Fibroblast of lung (primary cell): Measurements from ENCODE around the gene TCTA. TPM values are rescaled to one million over a fixed set of nuclear protein-coding genes. Genes with fewer than 3 reads are reported as not detected.

Experiments
- DNase-seq, 2 donors: peaks; one replicate each; pipeline versions ENCODE4 v3.0.0 to v3.0.0-alpha.2; 2010; ENCODE audit warnings: low read depth in 2 of 2
- H2AFZ ChIP-seq: 2 replicates; pipeline ENCODE4 v1.5.1; 2012; ENCODE audit warnings: low read length, control low read depth, inconsistent platforms
- H3K27ac ChIP-seq: 2 replicates; pipeline ENCODE4 v1.5.1; 2011; ENCODE audit warnings: low read length, control low read depth; ENCODE audit not compliant: insufficient read depth
- H3K27me3 ChIP-seq: 2 replicates; pipeline ENCODE4 v1.5.1; 2011; ENCODE audit warnings: mild to moderate bottlenecking, low read length; ENCODE audit not compliant: control insufficient read depth, insufficient read depth
- H3K36me3 ChIP-seq: 2 replicates; pipeline ENCODE4 v1.5.1; 2011; ENCODE audit warnings: low read length; ENCODE audit not compliant: control insufficient read depth, insufficient read depth
- H3K4me1 ChIP-seq: 2 replicates; pipeline ENCODE4 v1.5.1; 2011; ENCODE audit warnings: low read length; ENCODE audit not compliant: control insufficient read depth, insufficient read depth; ENCODE audit errors: extremely low read depth
- H3K4me2 ChIP-seq: 2 replicates; pipeline ENCODE4 v1.5.1; 2011; ENCODE audit warnings: low read length, control low read depth; ENCODE audit not compliant: insufficient read depth; ENCODE audit errors: extremely low read depth
- H3K4me3 ChIP-seq, 4 experiments: fragments of 200-600 bp in 1 of 4; sonication (generic) in 1 of 4; replicated peaks in 1 of 4; 2 replicates each; pipeline ENCODE4 v1.5.1; 2011 to 2016; ENCODE audit warnings: low read length in 4 of 4, low read depth in 3 of 4, mild to moderate bottlenecking in 3 of 4, control low read depth in 2 of 4, inconsistent platforms in 1 of 4, mixed read lengths in 1 of 4; ENCODE audit not compliant: insufficient read depth in 1 of 4; ENCODE audit errors: control extremely low read depth in 1 of 4
- H3K79me2 ChIP-seq: 2 replicates; pipeline ENCODE4 v1.5.1; 2012; ENCODE audit warnings: mild to moderate bottlenecking, low read length, inconsistent platforms; ENCODE audit not compliant: control insufficient read depth, insufficient read depth
- H3K9ac ChIP-seq: 2 replicates; pipeline ENCODE4 v1.5.1; 2011; ENCODE audit warnings: mild to moderate bottlenecking, low read length, control low read depth; ENCODE audit not compliant: insufficient read depth
- H3K9me3 ChIP-seq: 2 replicates; pipeline ENCODE4 v1.5.1; 2012; ENCODE audit warnings: low read depth, low read length; ENCODE audit not compliant: control insufficient read depth, insufficient read depth
- H4K20me1 ChIP-seq: 2 replicates; pipeline ENCODE4 v1.5.1; 2011; ENCODE audit warnings: low read length; ENCODE audit not compliant: control insufficient read depth, insufficient read depth; ENCODE audit errors: extremely low read depth
- CTCF ChIP-seq, 2 donors: IDR thresholded peaks in 1 of 2; conservative IDR thresholded peaks in 1 of 2; 1 replicate in 1 of 2; 2 replicates in 1 of 2; pipeline ENCODE4 v1.5.1; 2011 to 2012; ENCODE audit warnings: low read length in 2 of 2, control low read depth in 1 of 2, inconsistent platforms in 1 of 2, low read depth in 1 of 2, mild to moderate bottlenecking in 1 of 2
- EZH2 ChIP-seq: IDR thresholded peaks from 2 replicates; pipeline ENCODE4 v1.5.1; 2012; ENCODE audit warnings: low read length, control low read depth, mild to moderate bottlenecking; ENCODE audit errors: missing control alignments
- polyA plus RNA-seq, 2 donors: library from polyadenylated mRNA; depleted of rRNA in 1 of 2; stranded (reverse) in 1 of 2; unstranded in 1 of 2; fragments of >200 nt; gene quantifications; 2 replicates each; pipeline ENCODE4 v1.2.1, GENCODE V29; 2011 to 2012; ENCODE audit warnings: missing spikeins in 1 of 2
- total RNA-seq: library from RNA; depleted of rRNA; stranded (reverse); fragments of >200 nt; gene quantifications from 2 replicates; pipeline ENCODE4 v1.2.1, GENCODE V29; 2014

The TCTA gene
- total and polyA plus RNA-seq, 2 donors (not counting 1 experiment from before 2014, with no cell fraction given) = 34.5 to 57.8 TPM

DNA sequence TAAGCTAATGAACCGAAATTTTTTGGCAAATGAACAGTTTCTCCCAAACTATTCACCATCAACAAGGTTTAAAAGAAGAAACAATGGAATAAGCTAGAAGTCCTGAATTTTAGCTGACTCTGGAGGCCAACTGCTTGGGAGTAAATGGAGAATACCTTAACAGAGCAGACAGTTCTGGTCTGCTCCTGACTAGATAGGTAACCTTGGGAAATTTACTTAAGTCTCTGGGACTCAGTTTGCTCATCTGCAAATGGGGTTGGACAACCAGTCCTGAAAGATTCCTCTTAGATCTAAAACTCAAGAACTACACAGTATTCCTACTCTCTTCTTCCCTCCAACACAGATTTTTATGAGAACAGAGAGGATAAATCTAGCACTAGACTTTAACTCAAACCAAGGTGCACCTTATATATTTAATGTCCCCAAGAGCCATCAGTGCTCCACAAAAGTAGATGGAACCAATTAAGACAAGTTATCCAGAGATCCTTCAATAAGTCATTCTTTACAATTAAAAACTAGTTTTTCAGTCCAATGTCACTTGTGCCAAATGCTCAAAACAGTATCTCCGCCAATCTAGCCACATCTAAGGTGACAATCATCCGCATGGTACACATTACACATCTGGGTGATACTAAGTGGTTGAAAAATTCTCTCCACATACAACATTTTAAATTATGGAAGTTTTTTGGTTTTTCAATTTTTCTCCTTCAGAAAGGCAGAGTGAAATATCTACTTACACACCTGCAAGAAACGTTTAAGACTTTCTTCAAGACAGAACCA lies 2.0 kb upstream of the TCTA start:
- peaks cover 3% of the 10 kb centered on the region for H3K4me1 ChIP-seq
- no peaks in the 10 kb centered on the region for H3K9me3 ChIP-seq
- peak overlapping the region; percentile 98 for H3K9ac ChIP-seq
- peak overlapping the region; percentile 82 for H3K4me2 ChIP-seq
- DNase-seq = no peak
- peak overlapping the region; percentile 73 to 98 (median 90) for H3K4me3 ChIP-seq
- peak overlapping the region; percentile 93 for H3K27ac ChIP-seq
- no peak overlapping the region for H2AFZ ChIP-seq
- TF ChIP-seq CTCF (conservative IDR thresholded peaks at IDR 0.05 in 1 of 2, IDR thresholded peaks at IDR 0.05 in 1 of 2; ENCODE audit: low read depth in 1 of 2, low read length in 2 of 2) (no peak), EZH2 (no peak)
- peaks cover 3% of the 10 kb centered on the region for H3K36me3 ChIP-seq
- peaks cover 82% of the 10 kb centered on the region for H3K79me2 ChIP-seq
- H3K27me3 ChIP-seq = no peaks in the 10 kb centered on the region
- H4K20me1 ChIP-seq = peaks cover 7% of the 10 kb centered on the region

GRCh38 chr3:49410846-49411534 lies 1.2 kb upstream of the TCTA start:
- Histone ChIP-seq H4K20me1 (peaks cover 7% of the 10 kb centered on the region), H3K4me2 (peak overlapping the region; percentile 82), H3K9ac (peak overlapping the region; percentile 98), H3K27ac (peak overlapping the region; percentile 93), H3K27me3 (no peaks in the 10 kb centered on the region), H2AFZ (no peak overlapping the region), H3K4me3 (peak overlapping the region; percentile 73 to 98 (median 90)), H3K79me2 (peaks cover 75% of the 10 kb centered on the region), H3K9me3 (no peaks in the 10 kb centered on the region), H3K4me1 (peaks cover 3% of the 10 kb centered on the region), H3K36me3 (peaks cover 7% of the 10 kb centered on the region)
- no peak for DNase-seq
- TF ChIP-seq CTCF (conservative IDR thresholded peaks at IDR 0.05 in 1 of 2, IDR thresholded peaks at IDR 0.05 in 1 of 2; ENCODE audit: low read depth in 1 of 2, low read length in 2 of 2) = no peak
- no peak for TF ChIP-seq EZH2

DNA sequence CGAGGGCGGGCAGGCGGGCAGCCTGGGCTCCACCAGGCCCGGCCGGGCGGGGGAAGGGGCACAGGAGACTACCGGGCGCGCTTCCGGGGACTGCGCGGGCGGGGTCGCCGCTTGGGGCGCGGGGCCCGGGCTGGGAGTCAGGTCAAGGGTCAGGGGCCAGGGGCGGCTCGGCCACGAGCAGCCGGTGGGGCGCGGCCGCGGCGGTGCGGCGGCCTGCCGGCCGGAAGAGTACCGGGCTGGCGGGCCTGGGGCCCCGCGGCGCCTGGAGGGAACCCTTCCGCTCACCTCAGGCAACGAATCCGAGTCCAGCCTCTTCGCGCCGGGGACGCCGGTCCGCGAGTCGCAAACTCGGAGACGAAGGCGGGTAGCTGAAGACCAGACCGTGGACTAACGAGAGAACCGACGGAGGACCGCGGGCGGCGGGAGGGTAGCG lies 672 bp upstream of the TCTA start:
- Histone ChIP-seq H3K27ac (peak overlapping the region; percentile 93), H3K4me2 (no peak overlapping the region), H3K4me3 (peak overlapping the region; percentile 73 to 98 (median 90)), H4K20me1 (peaks cover 7% of the 10 kb centered on the region), H3K4me1 (peaks cover 3% of the 10 kb centered on the region), H2AFZ (peak overlapping the region; percentile 31), H3K9me3 (no peaks in the 10 kb centered on the region), H3K27me3 (no peaks in the 10 kb centered on the region), H3K9ac (peak overlapping the region; percentile 98), H3K36me3 (peaks cover 7% of the 10 kb centered on the region), H3K79me2 (peaks cover 69% of the 10 kb centered on the region)
- no peak for DNase-seq
- TF ChIP-seq EZH2 (no peak), CTCF (conservative IDR thresholded peaks at IDR 0.05 in 1 of 2, IDR thresholded peaks at IDR 0.05 in 1 of 2; ENCODE audit: low read depth in 1 of 2, low read length in 2 of 2) (no peak)
